ENCODE results near the gene ZNRF4.
"Not testable (repeated sequence)": the region's sequence is repeated elsewhere in the genome, so short reads cannot be mapped to it uniquely, and the experiment has no call there.

ZNRF4 gene

GRCh38 chr19:5455367-5456129 lies at the start of gene ZNRF4:
TSS of gene ZNRF4 (plus strand) at chr19:5455417. CDS start at chr19:5455492, 75 bp downstream.
- H3K4me3 ChIP-seq (ENCODE audit: low read depth, low read length) = no peak within 1 kb of the TSS
- H3K4me1 ChIP-seq (ENCODE audit: control insufficient read depth, insufficient read depth, low read length) = no peaks in the 10 kb centered on the region
- no peak for TF ChIP-seq ZNF18 (tag by site-specific recombination; IDR thresholded peaks at IDR 0.05)
- TF ChIP-seq PATZ1 (tag by site-specific recombination; IDR thresholded peaks at IDR 0.05) = no peak
- no peak for TF ChIP-seq ZNF571 (tag by site-specific recombination; IDR thresholded peaks at IDR 0.05)
- TF ChIP-seq ZNF776 (tag by site-specific recombination; IDR thresholded peaks at IDR 0.05; ENCODE audit: borderline replicate concordance) = no peak
- TF ChIP-seq ZBTB7A (tag by site-specific recombination; IDR thresholded peaks at IDR 0.05; ENCODE audit: low read depth) = no peak
- TF ChIP-seq TCF7L2 (IDR thresholded peaks at IDR 0.05; ENCODE audit: borderline replicate concordance, low read depth, low read length) = no peak
- no peak for TF ChIP-seq ZBTB10 (tag by site-specific recombination; IDR thresholded peaks at IDR 0.05)
- no peak for TF ChIP-seq ZNF621 (tag by site-specific recombination; IDR thresholded peaks at IDR 0.05)
- ChIA-PET CTCF (no interaction called here), POLR2A (interaction anchor here (0.6 kb wide), 2 partner anchors 19 to 519 kb away, joined by 5 to 7 read pairs; no protein-coding TSS in a partner anchor)
- H3K27ac ChIP-seq (ENCODE audit: extremely low read depth, low read depth, low read length) = no peak within 1 kb of the TSS
- no peaks in the 10 kb centered on the region for H3K9me3 ChIP-seq (ENCODE audit: control insufficient read depth, insufficient read depth, low read depth, low read length)
- H3K36me3 ChIP-seq (ENCODE audit: control insufficient read depth in 2 of 2, insufficient read depth in 1 of 2, low read length in 2 of 2) = no peaks in the 10 kb centered on the region

- H3K27ac ChIP-seq (ENCODE audit: extremely low read depth, low read depth, low read length); CTCF ChIA-PET; H3K4me1 ChIP-seq (ENCODE audit: control insufficient read depth, insufficient read depth, low read length); H3K9me3 ChIP-seq (ENCODE audit: control insufficient read depth, insufficient read depth, low read depth, low read length); H3K36me3 ChIP-seq (ENCODE audit: control insufficient read depth in 2 of 2, insufficient read depth in 1 of 2, low read length in 2 of 2); H3K4me3 ChIP-seq (ENCODE audit: low read depth, low read length); POLR2A ChIA-PET: not testable (repeated sequence)
- TF ChIP-seq ZFP37 (tag by site-specific recombination; IDR thresholded peaks at IDR 0.05) (peak; percentile 85), ZNF394 (tag by site-specific recombination; IDR thresholded peaks at IDR 0.05; ENCODE audit: borderline replicate concordance) (peak; percentile 97), ZBTB8A (tag by site-specific recombination; IDR thresholded peaks at IDR 0.05) (peak; percentile 77), ZNF404 (tag by site-specific recombination; IDR thresholded peaks at IDR 0.05) (peak; percentile 48; the same call in 1 of the 2 replicates), ZNF426 (tag by site-specific recombination; IDR thresholded peaks at IDR 0.05) (peak; percentile 95), ZNF266 (tag by site-specific recombination; IDR thresholded peaks at IDR 0.05; ENCODE audit: low read depth) (peak; percentile 79), OVOL3 (tag by site-specific recombination; IDR thresholded peaks at IDR 0.05) (peak; percentile 41; the same call in 1 of the 2 replicates), ZNF518A (tag by site-specific recombination; conservative IDR thresholded peaks at IDR 0.05; ENCODE audit: low read depth) (peak; percentile 93), ZNF558 (tag by site-specific recombination; IDR thresholded peaks at IDR 0.05) (peak; percentile 84), REST (tag by site-specific recombination; IDR thresholded peaks at IDR 0.05) (peak; percentile 67; the same call in 1 of the 2 replicates)
Measured at GRCh38 chr19:5406198-5406597, 49.0 kb upstream of the ZNRF4 start.

Measured in HEK293 (cell line).